Ammon's horn (tissue), 1 donor: ENCODE data around the gene ZBTB7A.

Experiments
- DNase-seq: peaks from one replicate; pipeline ENCODE4 v3.0.0-alpha.2; 2016; ENCODE audit warnings: low spot score

ZBTB7A gene

DNA sequence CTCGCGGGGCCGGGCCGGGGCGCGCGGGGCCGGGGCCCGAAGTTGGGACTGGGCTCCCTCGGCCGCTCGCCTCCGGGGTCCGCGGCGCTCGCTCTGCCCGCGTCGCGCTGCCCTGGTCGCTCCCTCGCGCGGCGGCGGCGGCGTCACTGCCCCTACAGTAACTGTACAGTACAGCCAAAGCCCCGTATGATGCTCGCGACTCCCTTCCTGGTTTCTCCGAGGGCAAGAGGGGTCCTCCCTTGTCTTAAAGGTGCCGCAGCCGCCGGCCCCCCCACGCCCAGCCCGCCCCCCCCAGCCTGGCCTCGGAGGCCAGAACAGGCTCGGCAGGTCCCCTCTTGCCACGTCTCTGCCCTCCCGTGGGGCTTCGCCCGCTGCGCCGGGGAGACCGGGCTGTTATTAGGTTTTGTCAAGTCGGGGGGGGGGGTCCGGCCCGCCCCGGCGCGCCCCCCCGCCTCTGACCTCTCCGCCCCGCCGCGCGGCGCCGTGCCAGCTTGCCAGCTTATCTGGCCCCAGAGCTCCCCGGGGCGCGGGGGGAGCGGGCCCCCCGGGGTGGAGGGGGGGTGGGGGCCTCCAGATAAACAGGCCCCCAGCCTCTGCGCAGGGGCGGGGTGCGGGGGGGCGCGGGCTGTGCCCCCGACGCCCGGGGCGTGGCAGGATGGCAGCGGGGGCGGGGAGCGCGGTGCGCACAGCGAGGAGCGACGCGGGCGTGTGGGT, at the start of gene ZBTB7A:
Gene ZBTB7A (minus strand): TSS at position 218 of the 714 bp plus-strand sequence. CDS start 11,667 bp downstream, outside the sequence.
- DNase-seq: peak; percentile 78

- DNase-seq: no peak
Measured at GRCh38 chr19:4115818-4116385, 49.2 kb upstream of the ZBTB7A start.

- peak; percentile 47 for DNase-seq
Measured at GRCh38 chr19:4115050-4115817, 48.5 kb upstream of the ZBTB7A start.

GRCh38 chr19:4114181-4114580, 47.5 kb upstream of the ZBTB7A start:
- no peak for DNase-seq

GRCh38 chr19:4113398-4114088, 46.8 kb upstream of the ZBTB7A start:
- no peak for DNase-seq

DNA sequence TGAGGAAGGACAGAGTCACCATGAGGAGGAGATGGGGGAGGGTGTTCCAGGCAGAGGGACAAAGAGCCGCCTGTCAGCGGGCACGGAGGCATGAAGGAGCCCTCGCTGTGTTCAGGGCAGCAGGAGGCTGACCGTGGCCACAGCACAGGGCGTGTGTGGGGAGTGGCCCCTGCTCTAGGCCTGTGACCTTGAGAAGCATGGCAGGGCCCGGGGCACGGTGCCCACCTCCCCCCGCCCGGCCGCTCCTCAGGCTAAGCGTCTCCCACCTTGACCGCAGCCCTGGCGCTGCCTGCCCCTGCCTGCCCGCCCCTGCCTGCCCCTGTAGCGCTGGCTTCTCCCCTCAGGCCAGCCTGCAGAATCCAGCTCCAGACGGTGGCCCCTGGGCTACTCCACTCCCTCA, 45.7 kb upstream of the ZBTB7A start:
- DNase-seq: no peak

- no peak for DNase-seq
Measured at GRCh38 chr19:4109626-4109945, 42.9 kb upstream of the ZBTB7A start.

DNA sequence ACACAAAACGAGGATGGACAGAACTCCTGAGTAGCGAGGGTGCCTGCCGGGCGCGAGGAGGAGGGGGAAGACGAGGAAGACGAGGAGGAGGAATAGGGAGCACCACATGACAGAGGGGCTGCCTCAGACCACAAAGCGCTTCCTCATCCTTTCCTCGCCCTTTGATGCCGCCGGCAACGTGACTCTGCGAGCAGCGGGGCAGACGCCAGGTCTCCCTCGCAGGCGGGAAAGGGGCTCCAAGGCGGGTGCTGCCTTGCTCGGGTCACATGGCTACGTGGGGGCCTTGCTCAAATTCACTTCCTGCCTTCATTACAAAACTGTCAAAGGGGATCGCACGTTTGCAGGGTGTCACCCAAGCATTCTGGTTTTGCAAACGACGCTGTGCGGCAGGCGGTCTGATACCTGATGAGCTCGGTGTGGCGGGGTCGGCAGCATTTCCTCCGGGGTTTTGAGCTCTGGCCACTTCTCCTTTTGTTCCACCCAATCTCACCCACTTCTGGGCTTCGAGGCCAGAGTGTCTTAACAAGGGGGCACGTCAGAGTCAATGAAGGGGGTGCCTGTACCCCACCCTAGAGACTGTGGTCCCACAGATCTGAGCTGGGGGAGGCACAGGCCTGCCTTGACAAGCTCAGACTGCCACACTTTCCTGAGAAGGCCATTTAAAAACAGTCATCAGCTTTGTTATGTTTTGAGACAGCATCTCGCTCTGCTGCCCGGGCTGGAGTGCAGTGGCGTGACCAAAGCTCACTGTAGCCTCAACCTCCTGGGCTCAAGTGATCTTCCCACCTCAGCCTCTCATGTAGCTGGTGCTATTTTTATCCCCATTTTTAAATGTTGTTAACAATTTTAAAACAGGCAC, 42.3 kb upstream of the ZBTB7A start:
- DNase-seq: no peak

GRCh38 chr19:4103080-4103433, 36.4 kb upstream of the ZBTB7A start:
- no peak for DNase-seq

GRCh38 chr19:4102339-4103079, 35.8 kb upstream of the ZBTB7A start:
- DNase-seq: no peak

- no peak for DNase-seq
Measured at GRCh38 chr19:4101496-4101770, 34.7 kb upstream of the ZBTB7A start.

- DNase-seq: no peak
Measured at GRCh38 chr19:4100647-4101495, 34.2 kb upstream of the ZBTB7A start.

DNA sequence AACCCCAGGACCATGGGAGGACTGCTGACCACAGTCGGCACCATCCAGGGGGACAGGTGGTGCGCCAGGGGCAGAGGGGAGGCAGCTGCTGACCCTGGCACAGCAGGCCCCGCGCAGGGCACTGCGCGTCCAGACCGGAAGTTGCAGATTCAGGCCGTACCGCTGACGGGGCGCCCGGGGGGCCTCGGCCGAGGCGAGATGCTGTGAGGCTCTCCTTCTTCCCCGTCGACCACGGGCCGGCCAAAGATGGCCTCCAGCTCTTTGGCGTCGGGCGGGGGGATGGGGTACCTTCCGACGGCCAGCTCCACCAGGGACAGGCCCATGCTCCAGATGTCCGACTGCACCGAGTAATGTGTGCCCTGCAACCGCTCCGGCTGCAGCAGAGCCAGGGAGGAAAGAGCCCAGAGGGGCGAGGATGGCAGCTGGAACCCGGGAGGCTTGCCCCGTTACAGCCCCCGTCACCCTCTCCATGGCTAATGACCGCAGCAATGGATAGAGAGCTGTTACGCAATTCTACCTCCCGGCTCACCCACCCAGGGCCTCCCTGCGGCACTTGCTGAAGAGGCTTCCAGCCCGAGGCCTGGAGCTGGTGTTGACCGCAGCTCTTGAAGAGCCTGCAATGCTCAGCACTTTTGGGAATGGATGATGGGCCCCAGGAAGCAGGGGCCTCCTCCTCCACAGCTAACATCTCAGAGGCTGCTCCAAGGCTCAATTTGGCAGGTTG, 32.5 kb upstream of the ZBTB7A start:
- DNase-seq: no peak

DNA sequence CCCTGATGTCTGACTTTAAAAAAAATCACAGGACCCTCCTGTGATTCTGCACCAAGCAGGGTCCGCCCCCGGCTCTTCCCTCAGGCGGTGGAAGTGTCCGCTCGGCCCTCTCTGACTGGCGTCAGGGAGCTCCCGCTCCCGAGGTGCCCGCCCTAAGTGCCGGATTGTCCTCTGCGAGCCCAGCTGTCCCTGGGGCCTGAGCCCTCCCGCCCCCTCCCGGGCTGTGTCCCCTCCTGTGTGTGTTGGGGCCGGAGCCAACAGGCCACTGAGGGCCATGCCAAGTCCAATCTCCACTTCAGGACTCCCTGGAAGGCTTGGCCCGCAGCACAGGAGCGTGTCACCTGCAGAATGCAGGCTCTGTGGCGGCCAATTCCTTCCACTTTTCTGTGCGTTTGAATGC, 31.8 kb upstream of the ZBTB7A start:
- peak; percentile 58 for DNase-seq

DNA sequence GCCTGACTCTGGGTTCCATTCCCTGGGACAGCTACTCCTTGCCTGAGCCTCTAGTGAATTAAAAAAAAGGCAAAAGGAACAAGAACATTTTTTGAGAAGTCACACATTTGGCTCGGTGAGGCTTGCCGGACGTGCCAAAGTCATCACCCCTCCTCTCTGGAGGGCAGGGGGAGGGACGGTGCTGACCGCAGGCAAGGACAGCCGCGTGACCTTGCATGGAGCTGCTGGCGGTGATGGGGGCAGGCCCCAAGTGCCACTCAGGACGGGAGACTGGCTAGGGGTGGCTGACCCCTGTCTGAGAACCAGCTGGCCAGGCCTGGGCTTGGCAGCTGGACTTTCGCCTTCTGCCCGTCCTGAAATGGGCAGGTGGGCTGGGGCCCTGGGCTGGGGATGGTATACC, 30.8 kb upstream of the ZBTB7A start:
- no peak for DNase-seq

DNA sequence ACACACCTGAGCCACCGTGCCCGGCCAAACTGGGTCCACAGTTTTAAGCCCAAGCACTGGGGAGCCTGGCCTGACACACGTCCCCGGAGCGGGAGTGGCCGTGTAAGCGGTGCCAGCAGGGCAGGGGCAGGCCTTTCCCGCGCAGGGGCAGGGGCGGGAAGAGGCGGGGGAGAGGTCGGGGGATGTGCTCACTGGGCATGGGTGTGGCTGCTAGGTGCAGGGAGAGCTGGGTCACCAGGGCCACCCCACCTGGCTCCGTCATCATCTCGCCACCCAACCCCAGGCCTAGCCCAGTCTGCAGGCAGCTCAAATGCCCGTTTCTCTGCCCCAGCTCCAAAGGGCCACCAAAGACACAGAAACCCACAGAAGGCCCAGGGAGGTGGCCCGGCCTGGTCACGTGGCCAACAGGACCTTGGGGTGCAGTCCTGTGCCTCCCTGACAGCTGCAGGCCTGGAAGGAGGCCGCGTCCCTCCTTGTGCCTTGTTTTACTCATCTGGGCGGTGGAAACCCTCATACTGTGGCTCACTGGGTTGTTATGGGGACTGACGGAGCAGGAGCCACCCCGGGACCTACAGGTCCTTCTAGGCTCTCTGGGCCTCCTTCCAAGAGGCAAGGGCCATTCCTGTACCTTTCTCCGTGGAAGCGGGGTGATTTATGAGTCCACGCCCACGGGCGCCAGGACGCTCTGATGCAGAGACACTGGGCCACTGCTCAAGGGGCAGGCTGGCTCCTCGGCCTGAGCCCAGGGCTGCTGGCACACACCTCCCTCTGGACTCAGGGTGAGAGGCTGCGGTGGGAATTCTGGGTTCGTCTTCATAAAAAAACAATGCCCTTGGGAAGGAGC, 29.6 kb upstream of the ZBTB7A start:
- DNase-seq: no peak

DNA sequence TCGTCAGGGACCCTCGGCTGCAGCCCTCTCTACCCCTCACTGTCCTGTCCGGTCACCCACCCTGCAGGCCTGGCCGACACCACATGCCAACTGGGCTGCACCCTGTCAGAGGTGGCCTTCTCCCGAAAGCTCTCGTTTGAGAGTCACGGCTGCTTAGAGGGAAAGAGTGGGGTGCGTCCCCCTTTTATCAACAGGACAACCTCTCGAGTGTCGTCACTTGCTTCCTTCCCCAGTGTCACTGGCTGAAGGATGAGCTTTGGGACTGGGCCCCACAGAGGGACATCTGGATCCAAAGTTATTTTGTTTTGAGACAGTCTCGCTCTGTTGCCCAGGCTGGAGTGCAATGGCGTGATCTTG, 28.8 kb upstream of the ZBTB7A start:
- no peak for DNase-seq

DNA sequence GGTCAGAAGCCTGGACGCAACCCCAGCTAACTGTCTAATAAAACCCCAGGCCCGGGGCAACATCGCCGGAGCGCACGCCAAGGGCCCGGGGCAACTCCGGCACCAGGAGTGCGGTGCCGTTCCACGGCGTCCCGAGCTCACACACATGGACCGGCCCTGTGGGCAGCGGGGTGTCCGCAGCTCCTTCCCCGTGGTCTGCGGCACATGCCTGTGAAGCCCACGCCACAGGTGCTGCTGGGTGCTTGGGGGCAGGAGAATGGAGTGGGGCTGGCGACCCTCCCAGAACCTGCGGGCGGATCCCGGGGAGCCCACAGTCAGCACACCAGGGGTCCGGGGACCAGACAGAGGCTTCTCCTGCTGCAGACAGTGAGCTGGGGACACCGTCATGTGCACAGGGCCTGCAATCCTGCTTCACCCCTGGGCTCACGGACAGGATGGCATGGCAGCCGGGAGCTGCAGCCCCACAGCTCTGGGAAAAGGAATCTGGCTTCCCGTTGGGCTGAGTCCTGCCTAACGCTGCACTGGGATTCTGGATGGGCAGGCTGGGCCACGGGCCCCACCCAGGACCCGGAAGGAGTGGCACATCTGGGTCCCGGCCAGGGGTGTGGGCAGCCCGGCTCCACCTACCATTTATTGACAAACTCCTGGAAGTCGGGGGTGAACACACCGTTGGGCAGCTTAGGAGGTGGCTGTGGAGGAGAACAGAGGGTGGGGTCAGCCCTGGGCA, 28.2 kb upstream of the ZBTB7A start:
- DNase-seq: no peak
